Mesodermal cell (in vitro differentiated cells): ENCODE results near the gene HCN4.
"Not testable (repeated sequence)": the region's sequence is repeated elsewhere in the genome, so short reads cannot be mapped to it uniquely, and the experiment has no call there.

ENCODE experiments used
- H3K27ac ChIP-seq: 2 replicates; pipeline ENCODE4 v1.7.0; 2013; ENCODE audit warnings: mild to moderate bottlenecking, low read depth, low read length, moderate library complexity; ENCODE audit not compliant: severe bottlenecking
- H3K36me3 ChIP-seq: 2 replicates; pipeline ENCODE4 v1.7.1; 2013; ENCODE audit warnings: mild to moderate bottlenecking, low read length, moderate library complexity; ENCODE audit not compliant: control insufficient read depth, insufficient read depth
- H3K4me1 ChIP-seq: one replicate; pipeline ENCODE4 v1.7.1; 2013; ENCODE audit warnings: mild to moderate bottlenecking, low read length; ENCODE audit not compliant: insufficient read depth, control insufficient read depth, poor library complexity, severe bottlenecking
- H3K4me3 ChIP-seq: 2 replicates; pipeline ENCODE4 v1.7.0; 2013; ENCODE audit warnings: low read length, control low read depth, mild to moderate bottlenecking; ENCODE audit not compliant: insufficient read depth, poor library complexity, severe bottlenecking; ENCODE audit errors: extremely low read depth
- H3K9me3 ChIP-seq: 2 replicates; pipeline ENCODE4 v1.7.1; 2013; ENCODE audit warnings: mild to moderate bottlenecking, low read length, moderate library complexity; ENCODE audit not compliant: control insufficient read depth
- WGBS, 2 experiments: methylation state at CpG; one replicate each; pipeline ENCODE4 v1.1.5; 2013; ENCODE audit warnings: missing lambda C conversion rate in 2 of 2; ENCODE audit not compliant: insufficient coverage in 2 of 2; 5-methylcytosine and 5-hydroxymethylcytosine counted together

Gene HCN4

GRCh38 chr15:73317651-73318462, 50.9 kb downstream of the HCN4 start:
- Histone ChIP-seq H3K27ac (peak overlapping the region; percentile 41), H3K4me1 (no peaks in the 10 kb centered on the region), H3K4me3 (no peak overlapping the region), H3K36me3 (no peaks in the 10 kb centered on the region), H3K9me3 (no peaks in the 10 kb centered on the region)
- 83% methylated on average over 15 to 16 of the region's 16 CpGs for WGBS, 2 experiments

GRCh38 chr15:73313861-73314260, 54.9 kb downstream of the HCN4 start:
- WGBS, 2 experiments, result no CpG with 5 or more reads among the region's 2 CpGs
- Histone ChIP-seq H3K27ac (no peak overlapping the region), H3K9me3 (no peaks in the 10 kb centered on the region), H3K36me3 (no peaks in the 10 kb centered on the region), H3K4me1 (no peaks in the 10 kb centered on the region), H3K4me3 (no peak overlapping the region)

DNA sequence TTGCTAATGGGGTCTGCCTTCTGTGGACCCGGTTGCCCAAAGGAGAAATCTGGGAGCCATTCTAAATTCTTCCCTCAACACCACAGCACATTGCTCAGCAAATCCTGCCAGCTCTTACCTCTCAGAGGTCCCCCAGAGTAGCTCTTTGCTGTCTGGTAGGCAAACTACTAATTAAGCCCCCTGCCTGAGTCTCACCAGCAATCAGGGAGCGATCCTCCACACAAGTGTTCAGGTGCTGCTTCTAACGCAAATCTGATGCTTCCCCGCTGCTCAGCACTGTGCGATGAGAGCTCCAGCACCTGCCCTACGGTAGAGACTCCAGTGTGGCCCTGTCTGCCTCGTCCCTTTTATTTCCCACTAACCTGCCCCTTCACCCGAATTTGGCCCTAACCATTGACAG, 60.5 kb downstream of the HCN4 start:
- Histone ChIP-seq H3K27ac (no peak overlapping the region), H3K4me1 (peaks cover 4% of the 10 kb centered on the region), H3K36me3 (peaks cover 6% of the 10 kb centered on the region), H3K4me3 (no peak overlapping the region), H3K9me3 (no peaks in the 10 kb centered on the region)
- WGBS, 2 experiments, result 91 to 92% methylated on average over 8 of the region's 8 CpGs

DNA sequence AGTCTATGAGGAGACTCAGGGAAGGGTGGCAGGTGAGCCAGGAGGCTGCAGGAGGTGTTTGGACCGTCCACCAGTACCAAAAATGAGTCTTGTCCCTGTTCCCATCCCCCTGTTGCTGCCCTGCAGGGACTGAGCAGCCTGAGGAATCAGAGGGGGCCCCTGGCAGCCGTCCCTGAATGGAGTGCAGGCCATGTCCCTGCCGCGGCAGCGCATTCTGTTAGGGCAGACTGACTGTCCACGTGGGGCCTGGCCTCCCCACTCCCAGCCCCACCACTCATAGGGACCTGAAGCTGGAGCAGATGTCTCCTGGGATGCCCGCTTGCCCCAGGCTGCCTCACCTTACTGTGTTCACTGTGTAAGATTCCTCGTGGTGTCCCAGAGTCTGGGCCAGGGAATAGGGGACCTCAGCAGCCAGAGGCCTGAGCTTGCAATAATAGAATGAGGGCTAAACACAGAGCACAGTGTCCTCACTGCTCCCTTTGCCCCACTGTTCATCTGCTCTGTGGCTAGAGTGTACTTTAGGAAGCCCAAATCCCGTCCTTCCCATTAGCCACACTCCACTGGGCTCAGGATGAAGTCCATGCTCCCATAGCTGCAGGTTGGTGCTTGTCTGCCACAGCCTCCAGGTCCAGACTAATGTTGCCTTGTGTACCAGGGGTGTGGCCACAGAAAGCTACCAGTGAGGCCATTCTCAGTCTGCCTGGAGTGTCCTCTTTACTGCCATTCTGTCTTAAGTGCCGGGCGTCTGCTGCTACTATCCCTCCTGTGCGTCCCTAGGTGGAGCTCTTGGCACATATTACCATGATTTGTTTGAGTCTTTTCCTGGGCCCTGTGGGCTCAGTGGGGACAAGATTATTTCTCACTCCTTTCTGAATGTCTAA, 63.2 kb downstream of the HCN4 start:
- peaks cover 31% of the 10 kb centered on the region for H3K36me3 ChIP-seq
- peaks cover 4% of the 10 kb centered on the region for H3K4me1 ChIP-seq
- H3K9me3 ChIP-seq, result no peaks in the 10 kb centered on the region
- H3K27ac ChIP-seq, result no peak overlapping the region
- 64 to 66% methylated on average over 9 to 12 of the region's 12 CpGs for WGBS, 2 experiments
- no peak overlapping the region for H3K4me3 ChIP-seq

- WGBS, 2 experiments, result 88 to 90% methylated on average over 3 to 4 of the region's 5 CpGs
- peaks cover 43% of the 10 kb centered on the region for H3K36me3 ChIP-seq
These were observed 65.1 kb downstream of the HCN4 start for GRCh38 chr15:73303636-73304035.

DNA sequence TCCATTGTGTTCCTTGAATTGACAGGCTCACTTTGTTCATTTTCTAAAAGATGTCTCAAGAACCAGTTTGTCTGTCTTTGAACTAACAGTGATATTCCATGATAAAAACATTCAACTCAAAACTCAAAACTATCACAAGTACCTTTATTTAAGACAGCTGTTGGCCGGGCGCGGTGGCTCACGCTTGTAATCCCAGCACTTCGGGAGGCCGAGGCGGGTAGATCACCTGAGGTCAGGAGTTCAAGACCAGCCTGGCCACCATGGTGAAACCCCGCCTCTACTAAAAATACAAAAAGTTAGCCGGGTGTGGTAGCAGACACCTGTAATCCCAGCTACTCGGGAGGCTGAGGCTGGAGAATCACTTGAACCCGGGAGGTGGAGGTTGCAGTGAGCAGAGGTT, 68.5 kb downstream of the HCN4 start:
- H3K27ac ChIP-seq, H3K4me3 ChIP-seq, H3K9me3 ChIP-seq, H3K4me1 ChIP-seq: not testable (repeated sequence)
- 84 to 93% methylated on average over 10 to 11 of the region's 11 CpGs for WGBS, 2 experiments
- peaks cover 71% of the 10 kb centered on the region for H3K36me3 ChIP-seq

More at GRCh38 chr15:73303636-73304035, 65.1 kb downstream of the HCN4 start:
- Histone ChIP-seq H3K9me3 (no peaks in the 10 kb centered on the region), H3K27ac (no peak overlapping the region), H3K4me1 (peaks cover 4% of the 10 kb centered on the region), H3K4me3 (no peak overlapping the region)

DNA sequence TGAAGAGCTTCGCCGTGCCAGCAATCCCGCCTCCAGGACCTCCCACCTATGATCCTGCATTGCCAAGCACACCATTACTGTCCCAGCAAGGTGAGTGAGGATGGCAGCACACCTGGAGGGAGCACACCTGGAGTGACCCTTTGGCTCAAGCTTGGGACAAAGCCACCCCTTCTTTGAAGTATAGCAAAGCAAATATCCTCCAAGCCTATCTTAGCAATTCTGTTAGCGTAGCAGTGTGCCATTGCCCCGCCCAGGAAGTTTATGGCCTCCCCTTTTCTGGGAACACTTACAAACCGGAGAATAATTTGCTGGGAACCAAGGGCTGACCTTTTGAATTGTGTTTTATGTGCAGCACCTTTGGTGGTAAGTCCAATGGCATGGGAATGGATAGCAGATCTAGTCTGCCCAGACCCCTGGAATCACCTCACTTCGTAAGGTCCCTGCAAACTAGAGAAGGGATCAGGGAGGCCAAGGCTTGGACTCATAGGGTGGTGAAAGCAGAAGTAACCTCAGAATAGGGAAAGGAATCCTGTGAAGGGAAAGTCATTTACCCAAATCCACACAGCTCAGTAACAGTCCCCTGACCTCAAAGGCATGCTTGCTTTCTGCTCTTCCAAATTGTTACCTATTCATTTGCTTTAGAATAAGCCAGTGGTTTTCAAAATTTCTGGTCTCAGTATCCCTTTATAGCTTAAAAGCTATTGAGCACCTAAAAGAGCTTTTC, 70.1 kb downstream of the HCN4 start:
- Histone ChIP-seq H3K27ac (no peak overlapping the region), H3K4me3 (no peak overlapping the region), H3K4me1 (peaks cover 3% of the 10 kb centered on the region), H3K36me3 (peaks cover 76% of the 10 kb centered on the region), H3K9me3 (no peaks in the 10 kb centered on the region)
- WGBS, 2 experiments, result 97 to 98% methylated on average over 6 of the region's 7 CpGs

DNA sequence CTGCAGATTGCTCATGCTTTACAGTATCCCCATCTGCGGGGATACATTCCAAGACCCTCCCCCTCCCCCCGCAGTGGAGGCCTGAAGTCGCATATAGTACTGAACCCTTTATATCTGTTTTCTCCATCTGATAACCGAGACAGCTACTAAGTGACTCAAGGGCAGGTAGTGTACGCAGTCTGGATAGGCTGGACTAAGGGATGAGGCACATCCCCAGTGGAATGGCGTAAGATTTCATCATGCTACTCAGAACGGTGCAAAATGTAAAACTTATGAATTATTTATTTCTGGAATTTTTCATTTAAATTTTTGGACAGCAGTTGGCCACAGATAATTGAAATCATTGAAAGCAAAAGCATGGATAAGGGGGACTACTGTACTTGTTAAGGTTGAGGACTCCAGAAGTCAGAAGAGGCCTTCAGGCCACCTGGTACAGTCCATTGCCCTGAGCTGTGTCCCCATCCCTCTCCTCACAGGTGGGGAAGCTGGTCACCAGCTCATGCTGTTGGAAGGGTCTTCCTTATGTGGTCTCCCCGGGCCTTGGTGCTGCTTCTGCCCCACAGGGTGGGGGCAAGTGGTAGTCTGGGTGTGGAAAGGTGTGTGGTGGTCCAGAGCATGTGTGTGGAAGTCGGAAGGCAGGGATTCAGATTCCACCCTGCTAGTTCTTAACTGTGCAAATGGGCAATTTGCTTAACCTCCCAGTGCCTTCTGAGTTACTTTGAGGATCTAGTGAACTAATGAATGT, 72.0 kb downstream of the HCN4 start:
- peaks cover 3% of the 10 kb centered on the region for H3K4me1 ChIP-seq
- H3K9me3 ChIP-seq, result no peaks in the 10 kb centered on the region
- H3K36me3 ChIP-seq, result peaks cover 68% of the 10 kb centered on the region
- no peak overlapping the region for H3K4me3 ChIP-seq
- no peak overlapping the region for H3K27ac ChIP-seq
- WGBS, 2 experiments, result 96 to 98% methylated on average over 2 to 6 of the region's 9 CpGs

DNA sequence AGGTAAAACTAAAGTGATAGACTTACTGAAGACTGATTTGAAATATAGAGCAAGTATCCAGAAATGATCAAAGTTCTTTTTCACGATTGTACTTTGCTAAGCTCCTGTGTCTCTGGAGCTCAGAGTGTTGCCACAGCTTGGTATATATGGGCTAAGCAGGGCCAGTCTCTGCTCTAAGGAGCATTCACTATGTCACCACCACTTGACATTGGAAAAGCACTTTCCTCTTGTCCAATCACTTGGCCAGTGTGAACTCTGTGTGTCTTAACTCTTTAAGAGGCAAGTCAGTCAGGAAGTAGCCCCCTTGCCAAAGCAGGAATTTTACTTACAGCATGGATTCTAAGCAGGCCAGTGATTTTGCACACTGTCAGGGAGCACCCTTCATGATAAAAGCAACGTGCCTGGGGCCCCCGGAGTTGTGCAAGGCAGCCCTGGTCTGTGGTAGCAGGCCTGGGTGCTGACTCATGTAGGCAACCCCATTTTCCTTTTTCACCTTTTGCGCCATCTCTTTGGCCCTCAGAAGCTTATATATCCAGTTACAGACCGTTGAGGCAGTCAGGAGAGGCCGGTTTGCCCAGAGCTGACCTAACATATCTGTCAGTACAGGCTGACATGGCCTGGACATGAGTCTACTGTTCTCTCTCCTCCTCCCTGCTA, 73.0 kb downstream of the HCN4 start:
- no peak overlapping the region for H3K27ac ChIP-seq
- no peak overlapping the region for H3K4me3 ChIP-seq
- peaks cover 63% of the 10 kb centered on the region for H3K36me3 ChIP-seq
- 90 to 94% methylated on average over 6 of the region's 6 CpGs for WGBS, 2 experiments
- H3K9me3 ChIP-seq, result no peaks in the 10 kb centered on the region
- H3K4me1 ChIP-seq, result peaks cover 3% of the 10 kb centered on the region
